Erythroblast (primary cell): Measurements from ENCODE around the gene MCF2L.
"Not testable (repeated sequence)": the region's sequence is repeated elsewhere in the genome, so short reads cannot be mapped to it uniquely, and the experiment has no call there.

Experiments
- GATA1 ChIP-seq: IDR thresholded peaks from 2 replicates; pipeline ENCODE4 v1.6.1; 2011; ENCODE audit warnings: low read depth, mild to moderate bottlenecking, control low read depth, low read length, moderate library complexity
- POLR2A ChIP-seq: IDR thresholded peaks from 2 replicates; pipeline ENCODE4 v1.6.1; 2011; ENCODE audit warnings: mild to moderate bottlenecking, low read length

- TF ChIP-seq POLR2A, GATA1: not testable (repeated sequence)
These were observed 139.5 kb downstream of the MCF2L start for GRCh38 chr13:113108521-113108920.
